Activated CD4-positive, alpha-beta T cell treated with anti-CD3 and anti-CD28 coated beads, Interleukin-2, Interleukin-4, amounts not matched to agents 100 ng/mL and 50 ng/mL, durations not matched to agents 16 hours and 8 hours (primary cell): ENCODE data around the gene SCARB2.

Experiments used
- DNase-seq: peaks from one replicate; pipeline ENCODE4 v3.0.0-alpha.2; 2020; ENCODE audit warnings: low spot score

Gene SCARB2

DNA sequence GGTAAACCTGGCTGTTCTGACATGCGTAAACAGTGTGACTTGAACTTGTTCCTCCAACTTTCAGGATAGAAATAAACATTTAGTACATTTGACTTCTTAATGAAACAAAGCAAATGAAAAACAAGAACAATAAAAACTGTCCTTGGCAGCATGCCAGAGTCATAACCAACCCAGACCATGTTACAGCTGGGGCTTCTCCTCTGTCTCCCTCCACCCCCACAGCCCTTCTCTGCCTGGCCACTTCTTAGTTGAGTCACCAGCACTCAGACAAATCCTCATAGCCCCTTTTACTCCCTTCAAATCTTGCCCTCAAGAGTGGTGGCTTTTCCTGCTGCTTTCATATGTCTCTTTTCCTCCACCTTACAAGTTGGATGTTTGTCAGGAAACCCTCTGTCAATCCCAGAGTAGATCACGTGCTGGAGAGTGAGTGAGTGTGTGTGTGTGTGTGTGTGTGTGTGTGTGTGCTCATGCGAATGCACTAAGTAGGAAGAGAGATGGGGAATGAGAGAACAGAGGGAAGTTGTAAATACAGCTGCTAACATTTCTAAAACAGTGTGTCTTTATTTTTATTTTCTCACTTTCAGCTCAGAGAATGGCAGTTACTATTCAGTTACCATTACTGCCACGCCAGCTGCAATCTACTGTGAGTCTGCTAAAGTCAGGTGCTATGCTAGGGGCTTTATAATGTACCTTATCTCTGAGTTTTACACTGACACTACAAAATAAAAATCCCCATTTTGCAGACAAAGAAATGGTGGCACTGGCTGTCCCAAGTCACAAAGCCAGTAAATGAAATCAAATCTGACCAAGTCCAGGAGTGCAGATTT, 15.0 kb downstream of the SCARB2 start:
- DNase-seq: peak; percentile 55

- no peak for DNase-seq
Measured at GRCh38 chr4:76197971-76198410, 15.6 kb downstream of the SCARB2 start.

GRCh38 chr4:76197031-76197743, 16.4 kb downstream of the SCARB2 start:
- DNase-seq: no peak

DNA sequence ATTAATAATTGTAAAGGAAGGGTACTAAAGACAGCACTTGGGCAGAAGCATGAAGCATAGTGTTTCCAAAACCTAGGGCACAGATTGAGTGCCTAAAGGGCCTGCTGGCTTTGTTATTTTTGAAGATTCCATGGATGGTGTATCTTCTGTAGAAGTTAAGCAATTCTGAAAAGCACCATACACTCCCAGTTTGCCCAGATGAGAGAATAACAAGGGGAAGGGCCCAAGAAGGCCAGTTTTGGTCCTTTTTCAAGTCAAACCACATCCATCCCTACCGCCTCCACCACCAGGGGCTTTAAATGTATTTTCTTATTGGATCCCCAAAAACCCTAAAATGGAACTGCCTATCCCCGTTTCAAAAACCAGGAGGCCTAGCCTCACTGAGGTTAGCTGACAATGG, 17.2 kb downstream of the SCARB2 start:
- DNase-seq: no peak

DNA sequence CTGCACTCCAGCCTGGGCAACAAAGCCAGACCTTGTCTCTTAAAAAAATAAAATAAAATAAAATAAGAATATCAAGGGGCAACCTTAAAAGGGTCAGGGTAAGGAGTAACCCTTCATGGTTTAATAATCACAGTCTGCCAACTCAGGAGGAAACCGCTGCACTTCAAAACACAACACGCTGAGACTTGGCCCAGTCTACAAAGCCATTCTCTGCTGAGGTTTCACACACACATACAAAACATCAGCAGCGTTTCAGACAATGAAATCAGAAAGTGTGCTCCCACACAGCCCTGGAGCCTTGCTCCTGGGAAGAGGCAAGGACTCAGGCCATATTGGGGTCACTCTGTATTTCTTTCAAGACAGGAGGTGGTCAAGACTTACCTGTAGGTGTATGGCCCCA, 18.3 kb downstream of the SCARB2 start:
- no peak for DNase-seq

DNA sequence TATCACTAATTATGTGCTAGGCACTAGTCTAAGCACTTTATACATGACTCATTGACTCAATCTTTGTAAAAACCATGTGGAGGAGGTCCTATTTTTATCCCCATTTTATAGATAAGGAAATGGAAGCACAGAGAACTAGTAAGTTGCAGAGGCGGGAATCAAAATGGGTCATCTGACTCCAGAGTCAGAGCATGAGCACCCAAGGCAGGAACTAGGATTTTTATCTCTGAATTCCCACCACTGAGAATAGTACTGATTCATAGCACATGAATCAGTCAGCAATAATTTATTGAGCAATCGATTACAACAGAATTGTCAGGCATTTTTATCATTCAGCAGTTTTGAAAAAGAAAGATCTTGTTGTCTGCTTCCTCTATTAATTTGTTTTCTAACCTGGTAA, 19.3 kb downstream of the SCARB2 start:
- DNase-seq: no peak

GRCh38 chr4:76192236-76192635, 21.4 kb downstream of the SCARB2 start:
- no peak for DNase-seq

- no peak for DNase-seq
Measured at GRCh38 chr4:76188557-76188956, 25.1 kb downstream of the SCARB2 start.

GRCh38 chr4:76188149-76188548, 25.5 kb downstream of the SCARB2 start:
- no peak for DNase-seq

GRCh38 chr4:76187152-76187551, 26.5 kb downstream of the SCARB2 start:
- no peak for DNase-seq

GRCh38 chr4:76182463-76182862, 31.2 kb downstream of the SCARB2 start:
- DNase-seq: no peak

DNA sequence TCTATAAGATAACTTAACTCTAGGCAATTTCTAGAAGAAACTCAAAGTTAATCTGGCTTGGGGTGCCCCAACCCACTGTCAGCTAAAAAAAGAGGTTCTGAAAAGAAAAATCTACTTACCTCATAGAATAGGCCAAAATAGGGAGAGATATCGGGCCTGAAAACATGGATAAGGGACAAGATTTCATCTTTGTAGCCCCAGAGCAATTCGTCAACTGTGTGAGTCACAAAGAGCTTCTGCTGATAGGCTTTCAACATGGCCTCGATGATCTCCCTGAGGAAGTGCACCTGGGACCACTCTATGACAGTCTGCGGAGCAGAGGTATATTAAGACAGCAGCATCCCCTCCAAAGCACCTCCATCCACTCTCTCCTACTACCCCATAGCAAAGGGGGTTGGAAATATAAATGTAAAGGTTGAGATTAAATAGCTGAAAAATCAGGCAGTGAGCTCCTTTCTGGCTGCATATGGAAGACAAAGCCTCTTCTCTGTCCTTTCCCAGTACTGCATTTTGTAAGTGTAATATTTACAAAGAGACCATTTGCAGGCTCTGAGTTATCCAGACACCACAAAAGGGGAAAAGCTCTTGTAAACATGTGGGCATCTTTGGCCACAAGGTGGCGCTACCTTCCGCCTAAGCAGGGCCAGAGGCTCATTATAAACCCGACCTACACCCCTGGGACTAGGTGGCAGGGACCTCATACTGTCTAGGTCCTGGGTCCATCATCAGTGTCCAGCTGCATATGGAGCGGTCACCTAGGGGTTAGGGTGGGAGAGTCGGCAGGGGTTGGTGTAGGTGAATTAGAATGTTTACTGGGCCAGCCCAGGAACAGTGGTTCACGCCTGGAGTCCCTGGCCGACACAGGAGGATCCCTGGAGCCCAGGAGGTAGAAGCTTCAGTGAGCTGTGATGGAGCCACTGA, 34.0 kb downstream of the SCARB2 start:
- DNase-seq: peak; percentile 85

GRCh38 chr4:76178296-76178695, 35.3 kb downstream of the SCARB2 start:
- DNase-seq: no peak

DNA sequence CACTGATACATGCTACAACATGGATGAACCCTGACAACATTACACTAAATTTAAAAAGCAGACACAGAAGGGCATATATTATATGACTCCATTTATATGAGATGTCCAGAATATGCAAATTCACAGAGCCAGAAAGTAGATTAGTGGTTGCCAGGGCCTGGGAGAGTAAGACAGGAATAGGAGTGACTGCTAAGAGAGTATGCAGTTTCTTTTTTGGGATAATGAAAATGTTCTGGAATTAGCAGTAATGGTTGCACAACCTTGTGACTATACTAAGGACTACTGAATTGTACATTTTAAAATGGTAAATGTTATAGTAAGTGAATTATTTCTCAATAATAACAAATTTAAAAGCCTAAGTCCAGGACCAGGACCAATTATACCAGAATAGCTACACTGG, 35.9 kb downstream of the SCARB2 start:
- no peak for DNase-seq

DNA sequence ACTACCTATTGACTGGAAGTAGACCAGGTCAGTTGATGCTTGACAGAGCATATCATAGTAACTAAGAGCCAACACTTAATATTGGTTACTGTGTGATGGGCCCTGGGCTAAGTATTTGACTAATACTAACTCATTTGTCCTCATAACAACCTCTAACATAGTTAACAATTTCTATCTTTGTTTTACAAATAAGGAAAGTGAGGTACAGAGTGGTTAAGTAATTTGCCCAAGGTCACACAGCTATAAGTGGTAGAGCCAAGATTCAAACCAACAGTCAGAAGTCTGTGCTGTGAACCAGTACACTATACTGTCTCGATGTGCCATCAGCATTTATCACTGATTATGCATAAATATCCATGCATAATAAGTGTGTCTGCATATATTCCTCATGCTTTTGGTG, 38.3 kb downstream of the SCARB2 start:
- DNase-seq: no peak

DNA sequence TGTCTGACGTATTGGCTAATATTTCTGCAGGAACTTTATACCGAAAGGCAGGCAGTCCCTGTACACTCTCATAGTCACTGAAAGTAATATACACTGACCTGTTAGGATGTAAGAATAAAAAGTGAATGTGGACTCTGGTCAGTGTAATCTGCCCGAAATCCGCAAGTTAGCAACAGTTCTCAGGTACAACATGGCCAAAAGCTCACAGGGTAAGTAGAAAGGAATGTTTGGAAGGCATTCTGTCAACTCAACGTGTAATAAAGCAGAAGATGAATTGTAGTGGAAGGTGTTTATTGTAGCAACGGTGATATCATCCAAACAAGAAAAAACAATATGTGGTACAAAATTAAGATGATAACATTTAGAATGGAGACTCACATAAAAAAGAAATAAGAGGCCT, 39.4 kb downstream of the SCARB2 start:
- no peak for DNase-seq

GRCh38 chr4:76168688-76169087, 44.9 kb downstream of the SCARB2 start:
- no peak for DNase-seq

- DNase-seq: no peak
Measured at GRCh38 chr4:76166480-76166879, 47.1 kb downstream of the SCARB2 start.

- no peak for DNase-seq
Measured at GRCh38 chr4:76160355-76160754, 53.3 kb downstream of the SCARB2 start.

- DNase-seq: no peak
Measured at GRCh38 chr4:76156635-76157034, 57.0 kb downstream of the SCARB2 start.

GRCh38 chr4:76155979-76156378, 57.6 kb downstream of the SCARB2 start:
- no peak for DNase-seq

DNA sequence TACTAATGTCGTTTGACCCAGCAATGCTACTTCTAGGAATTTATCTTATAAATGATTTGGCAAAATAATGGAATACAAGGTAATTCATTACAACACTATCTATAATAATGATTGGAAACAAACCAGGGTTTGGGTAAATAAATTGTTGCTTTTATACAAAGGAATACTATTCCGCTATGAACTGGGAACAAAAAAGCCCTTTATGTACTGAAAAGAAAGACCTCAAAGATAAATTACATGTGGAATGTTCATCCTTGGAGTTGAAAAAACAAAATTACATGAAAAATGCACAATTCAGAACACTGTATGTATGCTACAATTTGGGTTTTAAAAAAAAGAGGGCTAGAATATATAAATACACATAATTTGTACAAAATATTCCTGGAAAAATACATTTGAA, 60.3 kb downstream of the SCARB2 start:
- DNase-seq: no peak
